Embryonic facial prominence (tissue), 1 donor: ENCODE data around the gene FOXN1.
"Not testable (repeated sequence)": the region's sequence is repeated elsewhere in the genome, so short reads cannot be mapped to it uniquely, and the experiment has no call there.

Experiments
- DNase-seq: peaks from one replicate; pipeline ENCODE4 v3.0.0-alpha.2; 2016; ENCODE audit errors: extremely low spot score

The FOXN1 gene

GRCh38 chr17:28573040-28573380 is 66.9 kb downstream of the FOXN1 start:
- no peak for DNase-seq

DNA sequence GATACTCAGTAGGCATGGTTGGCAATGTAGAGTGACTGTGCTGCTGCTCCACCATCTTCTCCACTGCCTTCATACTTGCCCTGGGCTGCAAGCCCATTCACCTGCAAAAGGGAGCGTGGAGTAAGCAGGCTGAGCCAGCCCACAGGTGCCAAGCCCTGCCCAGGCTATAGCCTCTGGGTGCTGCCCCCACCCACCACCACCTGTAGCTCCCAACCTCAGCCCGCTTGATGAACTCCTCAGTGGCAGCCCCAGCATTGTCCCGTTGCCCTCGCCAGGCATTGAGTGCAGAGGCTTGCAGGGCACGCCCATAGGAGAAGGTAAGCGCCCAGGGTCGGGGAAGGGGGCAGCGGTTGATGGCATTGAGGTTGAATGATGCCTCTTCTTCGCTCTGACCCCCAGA is 67.4 kb downstream of the FOXN1 start:
- no peak for DNase-seq

GRCh38 chr17:28573966-28574480 is 67.9 kb downstream of the FOXN1 start:
- DNase-seq, result no peak

DNA sequence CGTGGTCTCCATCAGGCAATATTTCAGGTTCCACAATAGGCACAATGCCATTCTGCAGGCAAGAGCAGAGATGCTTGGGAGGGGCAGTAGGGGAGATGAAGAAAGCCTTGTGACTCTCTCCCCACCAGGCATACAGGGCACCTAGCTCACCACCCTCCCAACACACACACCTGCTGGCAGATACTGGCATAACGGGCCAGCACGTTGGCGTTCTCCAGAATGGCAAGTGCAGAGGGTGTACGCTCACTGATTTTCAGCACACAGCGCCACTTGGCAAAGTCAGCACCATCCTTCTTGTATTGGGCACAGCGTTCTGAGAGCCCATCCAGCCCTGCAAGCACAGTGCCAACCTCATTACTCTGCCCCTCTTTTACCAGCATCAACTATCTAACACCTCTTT is 68.4 kb downstream of the FOXN1 start:
- no peak for DNase-seq

- DNase-seq, result no peak
Measured at GRCh38 chr17:28575126-28575795, 69.1 kb downstream of the FOXN1 start.

DNA sequence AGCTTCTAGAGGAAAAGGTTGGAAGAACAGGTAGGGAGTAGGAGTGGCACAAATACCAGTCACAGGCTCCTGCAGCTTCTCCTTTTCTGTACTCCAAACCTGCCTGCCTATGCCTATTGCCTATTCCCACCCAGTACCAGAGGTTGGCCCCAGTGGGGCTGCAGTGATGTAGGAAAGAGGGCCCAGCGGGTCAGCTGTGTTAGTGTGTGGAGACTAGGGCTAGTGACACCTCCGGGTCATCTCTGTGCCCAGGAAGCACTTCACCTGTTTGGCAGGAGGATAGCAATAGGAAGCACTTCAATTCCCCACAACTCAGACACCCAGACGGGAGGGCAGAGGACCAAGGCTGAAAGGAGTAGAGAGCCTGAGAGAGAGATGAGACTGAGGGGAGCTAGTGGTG is 69.9 kb downstream of the FOXN1 start:
- not testable (repeated sequence) for DNase-seq

DNA sequence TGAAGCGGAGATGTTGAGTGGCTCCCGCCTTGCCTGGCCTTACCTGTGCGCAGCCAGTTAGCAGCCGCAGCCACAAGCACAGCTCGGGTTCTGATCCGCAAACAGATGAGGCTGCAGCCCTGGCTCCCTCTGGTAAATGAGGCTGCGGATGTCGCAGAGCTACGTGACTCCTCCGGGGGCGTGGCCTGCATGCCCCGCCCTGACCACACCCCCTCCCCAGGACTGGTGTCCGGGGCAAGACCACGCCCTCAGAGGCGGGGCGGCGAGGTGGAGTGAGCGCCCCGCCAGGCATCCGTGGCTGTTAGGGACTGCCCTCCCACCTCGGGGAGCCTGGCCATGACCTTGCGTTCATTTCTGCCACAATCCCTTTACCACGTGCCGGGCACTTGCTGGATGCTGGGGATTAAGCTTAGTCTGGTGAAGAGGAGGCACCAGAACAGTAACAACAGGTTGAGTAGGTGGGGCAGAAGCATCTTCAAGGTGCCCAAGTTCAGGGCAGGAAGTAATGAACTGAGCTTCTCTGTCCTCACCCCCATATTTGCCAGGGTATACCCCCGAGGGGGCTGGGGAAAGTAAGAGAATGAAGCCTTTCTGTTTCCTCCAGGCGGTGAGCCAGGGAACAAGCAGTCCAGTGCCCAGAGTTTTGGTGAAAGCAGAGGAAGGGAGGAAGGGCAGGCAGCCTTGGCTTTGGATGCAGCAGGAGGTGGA is 70.8 kb downstream of the FOXN1 start, which contains the start of gene ALDOC:
ALDOC (minus strand) TSS at position 138 of the 708 bp plus-strand sequence. CDS start 1,363 bp downstream, outside the sequence.
- peak; percentile 25 for DNase-seq

DNA sequence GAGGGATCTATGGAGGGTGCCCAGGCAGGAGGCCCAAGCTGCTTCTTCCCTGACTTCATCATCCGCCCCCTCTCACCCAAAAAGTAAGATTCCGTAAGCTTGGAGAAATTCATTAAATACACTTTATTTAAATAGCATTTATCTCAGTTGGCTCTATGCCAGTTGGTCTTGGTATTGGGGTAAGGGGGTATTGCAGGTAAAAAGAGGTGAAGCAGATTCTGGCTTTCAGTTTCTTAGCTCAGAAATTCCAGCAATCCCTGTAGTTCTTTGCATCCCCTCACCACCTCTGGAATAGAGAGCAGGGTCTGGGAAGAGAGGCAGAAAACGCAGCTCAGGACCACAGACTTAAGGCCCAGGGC is 71.3 kb downstream of the FOXN1 start:
- no peak for DNase-seq

DNA sequence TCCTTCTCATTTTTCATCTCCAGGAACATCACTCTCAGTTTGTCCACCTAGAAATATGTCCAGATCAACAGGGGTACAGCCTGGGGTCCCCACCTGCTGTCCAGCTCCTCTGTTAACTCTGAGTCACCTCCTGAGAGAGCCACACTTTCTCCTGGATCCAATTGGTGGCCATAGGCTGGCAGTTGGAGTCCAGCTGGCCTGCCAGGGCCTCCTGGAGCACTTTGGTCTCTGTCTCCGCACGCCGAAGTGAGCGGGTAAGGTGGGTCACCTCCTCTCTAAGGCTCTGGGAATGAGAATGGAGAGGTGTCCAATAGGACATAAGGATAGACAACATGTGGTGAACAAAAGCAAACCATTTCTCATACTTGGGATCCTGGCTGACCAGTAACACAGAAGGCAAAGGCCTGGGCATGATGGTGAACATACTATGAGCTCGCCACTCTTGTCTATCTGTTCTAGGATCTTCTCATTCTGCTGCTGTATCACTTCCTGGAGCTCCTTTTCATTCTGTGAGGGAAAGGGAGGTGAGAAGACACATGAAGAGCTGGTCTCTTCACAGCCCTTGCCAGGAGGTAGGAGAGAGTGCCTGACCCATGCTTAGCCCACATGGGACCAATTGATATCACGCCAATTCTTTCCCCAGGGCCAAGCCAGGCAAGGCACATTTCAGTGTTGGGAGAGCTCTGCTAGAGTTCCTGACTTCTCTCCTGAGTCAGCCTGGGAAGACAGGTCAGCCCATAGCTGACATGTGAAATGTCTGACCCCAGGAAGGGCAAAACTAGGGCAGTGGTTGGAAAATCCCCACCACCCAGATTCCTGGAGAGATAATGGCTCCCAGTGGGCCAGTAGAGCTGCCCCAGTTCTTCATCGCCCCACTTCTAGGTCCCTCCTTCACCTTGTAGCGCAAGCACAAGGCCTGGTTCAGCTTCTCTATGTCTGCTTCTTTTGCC is 72.4 kb downstream of the FOXN1 start:
- no peak for DNase-seq

DNA sequence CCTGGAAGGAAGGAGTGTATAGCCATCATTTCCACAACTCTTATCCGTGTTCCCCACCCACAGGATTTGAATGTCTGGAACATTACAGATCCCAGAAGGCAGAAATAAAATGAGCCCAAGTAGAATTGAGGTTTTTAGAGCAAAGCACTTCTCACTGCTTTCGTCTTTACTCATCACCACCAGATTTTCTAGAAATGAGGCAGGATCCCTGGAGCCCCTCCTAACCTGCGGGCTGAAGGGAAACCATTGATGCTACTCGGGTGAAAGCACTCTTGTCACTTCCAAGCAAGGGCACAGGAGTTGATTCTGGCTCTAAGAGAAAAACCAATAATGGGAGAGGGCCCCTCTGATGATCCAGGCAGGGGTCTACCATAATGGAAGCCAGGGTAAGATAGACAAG is 73.4 kb downstream of the FOXN1 start:
- DNase-seq, result no peak

DNA sequence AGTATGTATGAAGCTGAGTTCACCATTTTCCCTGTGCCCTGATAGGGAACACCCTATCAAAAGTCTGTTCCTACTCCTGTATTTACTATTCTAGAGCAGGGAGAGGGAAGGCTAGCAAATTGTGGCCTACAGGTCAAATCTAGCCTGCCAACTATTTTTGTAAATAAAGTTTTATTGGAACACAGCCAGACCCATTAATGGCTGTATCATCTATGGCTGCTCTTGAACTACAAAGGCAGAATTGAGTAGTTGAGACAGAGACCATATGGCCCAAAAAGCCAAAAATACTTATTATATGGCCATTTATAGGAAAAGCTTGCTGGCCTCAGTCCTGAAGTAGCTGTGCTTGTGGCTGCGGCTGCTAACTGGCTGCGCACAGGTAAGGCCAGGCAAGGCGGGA is 74.8 kb downstream of the FOXN1 start:
- no peak for DNase-seq

GRCh38 chr17:28582513-28582912 is 76.4 kb downstream of the FOXN1 start:
- no peak for DNase-seq

GRCh38 chr17:28584434-28584833 is 78.3 kb downstream of the FOXN1 start:
- no peak for DNase-seq

GRCh38 chr17:28585851-28586250 is 79.7 kb downstream of the FOXN1 start:
- no peak for DNase-seq
